ENCODE data around the gene SYNDIG1.

Gene SYNDIG1

DNA sequence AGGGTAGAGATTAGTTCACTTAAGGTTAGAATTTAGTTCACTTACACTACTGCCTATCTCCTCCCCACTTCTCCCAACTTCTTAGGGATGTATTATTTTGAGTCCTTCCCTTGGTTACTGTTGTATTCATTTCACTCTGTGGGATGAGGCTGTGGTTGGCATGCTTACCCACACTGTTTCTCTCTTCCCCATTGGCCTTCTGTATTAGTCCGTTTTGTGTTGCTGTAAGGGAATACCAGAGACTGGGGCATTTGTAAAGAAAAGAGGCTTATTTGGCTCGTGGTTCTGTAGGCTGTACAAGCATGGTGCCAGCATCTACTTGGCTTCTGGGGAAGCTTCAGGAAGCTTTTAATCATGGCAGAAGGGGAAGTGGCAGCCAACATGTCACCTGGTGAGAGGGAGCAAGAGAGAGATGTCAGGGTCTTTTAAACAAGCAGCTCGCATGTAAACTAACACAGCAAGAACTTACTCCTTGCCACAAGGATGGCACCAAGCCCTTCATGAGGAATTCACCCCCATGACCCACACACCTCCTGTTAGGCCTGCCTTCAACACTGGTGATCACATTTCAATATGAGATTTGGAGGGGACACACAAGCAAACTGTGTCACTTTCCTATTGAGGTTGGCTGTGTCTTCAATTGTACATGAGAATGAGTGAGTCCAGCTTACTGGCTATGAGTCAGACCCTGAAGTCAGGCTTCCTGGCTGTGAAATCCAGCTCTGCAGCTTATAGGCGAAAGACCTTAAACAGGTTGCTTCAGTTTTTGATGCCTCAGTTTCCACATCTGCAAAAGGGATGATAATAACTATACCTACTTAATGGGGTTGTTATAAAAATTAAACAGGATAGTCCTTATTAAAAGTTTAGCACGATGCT is 53.3 kb downstream of the SYNDIG1 start:
- no peak for DNase-seq (ENCODE audit: low read depth in 2 of 2)

DNA sequence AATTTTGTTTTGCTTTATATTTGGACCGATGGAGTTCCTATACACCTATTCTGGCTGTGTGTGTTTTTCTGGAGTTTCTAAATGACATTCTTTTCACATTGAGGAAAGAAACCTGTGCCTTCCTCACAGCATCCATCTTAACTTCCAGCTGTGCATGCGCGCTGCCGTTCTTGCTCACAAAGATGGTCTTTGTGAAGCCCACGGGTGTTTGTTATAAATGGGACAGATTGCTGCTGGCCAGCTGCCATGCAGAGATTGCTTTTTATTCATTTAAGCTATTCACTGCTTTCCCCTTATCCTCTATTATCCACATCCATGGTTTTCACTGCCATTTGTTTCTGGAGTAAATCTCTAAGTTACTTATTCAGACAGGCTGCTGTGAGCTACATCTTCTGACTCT is 54.2 kb downstream of the SYNDIG1 start:
- no peak for DNase-seq (ENCODE audit: low read depth in 2 of 2)

DNA sequence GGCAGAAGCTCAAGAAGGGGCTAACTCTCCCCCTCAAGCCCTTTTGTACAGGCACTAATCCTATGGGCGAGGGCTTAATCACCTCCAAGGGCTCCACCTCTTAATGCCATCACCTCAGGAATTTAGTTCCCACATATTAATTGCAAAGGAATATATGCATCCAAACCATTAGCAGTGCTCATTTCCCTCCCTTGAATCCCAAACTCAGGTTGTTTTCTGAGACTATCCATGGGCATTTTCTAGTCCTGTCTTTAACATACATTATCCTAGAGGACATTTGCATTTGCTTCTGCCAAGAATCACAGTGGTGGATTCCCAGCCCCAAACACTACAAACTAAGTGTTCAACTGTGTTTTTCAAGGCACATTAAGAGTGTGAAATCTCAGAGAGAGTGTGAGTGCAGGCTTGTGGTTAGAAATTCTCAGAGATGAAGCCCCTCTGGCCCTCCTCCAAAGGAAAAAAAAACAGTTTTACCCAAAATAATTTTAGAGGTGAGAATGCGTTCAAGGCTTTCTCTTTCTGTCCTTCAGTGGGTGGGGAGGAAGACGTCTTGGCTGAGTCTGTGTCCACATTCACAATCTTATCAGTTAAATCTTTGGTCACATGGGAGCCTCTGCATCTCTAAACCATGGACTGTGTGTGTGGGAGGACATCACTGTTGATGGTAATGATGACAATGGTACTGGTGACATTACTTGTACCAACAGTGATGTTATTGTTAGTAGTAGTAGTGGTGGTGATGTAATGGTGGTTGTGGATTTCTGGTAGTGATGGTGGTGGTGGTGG is 59.3 kb downstream of the SYNDIG1 start:
- DNase-seq (ENCODE audit: low read depth in 2 of 2), result no peak

DNA sequence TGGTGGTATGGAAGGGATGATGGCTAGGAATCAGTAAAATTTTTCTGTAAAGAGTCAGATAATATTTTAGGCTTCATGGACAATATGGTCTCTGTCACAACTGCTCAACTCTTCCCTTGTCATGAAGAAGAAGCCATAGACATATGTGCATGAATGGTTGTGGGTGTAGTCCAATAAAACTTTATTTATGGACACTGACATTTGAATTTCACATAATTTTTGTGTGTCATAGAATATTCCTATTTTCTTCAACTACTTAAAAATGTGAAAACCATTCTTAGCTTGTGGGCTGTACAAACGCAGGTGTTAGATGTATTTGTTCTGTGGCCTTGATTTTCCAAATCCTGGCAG is 59.9 kb downstream of the SYNDIG1 start:
- DNase-seq (ENCODE audit: low read depth in 2 of 2), result no peak

DNA sequence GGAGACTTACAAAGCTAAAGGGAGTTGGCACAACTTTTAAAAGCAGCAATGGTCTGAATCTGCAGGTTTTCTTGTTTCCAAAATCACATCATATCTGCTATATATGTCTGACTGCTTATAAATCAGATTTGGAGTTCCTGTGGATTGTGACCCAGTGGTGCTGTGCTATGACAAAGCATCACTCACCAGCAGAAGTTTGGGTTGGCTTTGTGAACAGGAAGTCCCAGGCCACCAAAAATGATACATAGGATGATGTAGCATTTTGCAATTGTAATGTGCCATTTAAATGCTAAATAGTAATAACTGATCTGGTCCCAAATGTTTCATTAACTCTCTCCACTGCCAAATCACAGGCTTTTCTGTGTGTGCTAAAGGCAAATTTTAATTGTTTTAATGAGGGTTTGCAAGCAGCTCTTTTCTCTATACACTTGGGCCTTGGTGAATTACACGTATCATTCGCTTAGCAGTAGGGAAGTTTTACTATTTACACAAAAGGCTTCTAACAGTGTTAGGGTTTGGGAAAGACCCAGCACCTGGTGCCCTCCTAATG is 60.8 kb downstream of the SYNDIG1 start:
- no peak for DNase-seq (ENCODE audit: low read depth in 2 of 2)

DNA sequence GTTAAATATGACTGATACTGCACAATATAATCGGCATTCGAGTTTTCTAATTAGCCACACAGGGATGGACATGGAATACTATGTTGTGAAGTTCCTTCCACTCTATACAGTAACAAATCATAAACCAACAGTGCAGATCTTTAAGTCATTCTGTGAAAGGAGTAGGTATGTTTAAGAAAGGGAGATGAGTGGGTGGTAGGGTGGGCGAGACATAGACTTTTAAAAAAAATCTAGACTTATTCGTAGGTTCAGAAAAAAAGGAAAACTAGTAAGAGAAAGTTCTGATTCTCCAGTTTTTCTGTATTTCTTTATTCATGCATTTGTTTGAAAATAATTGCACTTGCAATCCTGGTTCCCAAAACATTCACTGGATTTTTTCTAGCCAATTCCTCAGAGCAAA is 61.8 kb downstream of the SYNDIG1 start:
- no peak for DNase-seq (ENCODE audit: low read depth in 2 of 2)

DNA sequence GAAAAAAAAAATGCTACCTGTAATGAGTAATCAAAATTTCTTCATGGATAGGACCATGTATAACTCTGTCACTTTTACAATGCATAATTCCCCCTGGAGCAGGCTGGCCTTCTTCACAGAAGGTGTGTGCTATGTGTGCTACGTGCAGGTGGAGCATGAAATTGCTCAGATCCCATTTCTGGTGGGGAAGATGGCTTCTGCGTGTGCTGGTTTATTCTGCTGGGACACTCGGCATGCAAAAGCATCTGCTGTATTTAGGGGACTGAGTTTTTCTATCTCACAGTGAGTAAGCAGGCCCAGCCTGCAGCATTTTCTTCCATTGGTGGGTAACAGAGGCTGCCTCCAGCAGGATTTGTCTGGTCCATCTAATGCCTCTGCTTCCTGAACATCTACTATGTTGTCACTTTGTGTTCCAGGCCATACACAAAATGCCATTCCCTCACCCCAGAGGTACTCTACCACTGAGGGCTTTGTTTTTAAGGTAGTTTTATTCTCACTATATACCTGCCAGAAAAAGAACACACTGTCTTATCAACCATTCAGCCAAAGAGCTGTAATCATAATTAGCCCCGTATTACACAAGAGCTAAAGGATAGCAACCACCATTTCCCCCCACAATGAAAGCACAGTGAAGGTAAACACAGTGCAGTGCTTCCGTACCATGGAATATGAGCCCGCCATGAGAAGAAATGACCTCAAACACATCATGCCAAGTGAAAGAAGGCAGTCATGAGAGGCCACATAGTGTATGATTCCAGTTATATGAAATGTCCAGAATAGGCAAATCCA is 62.4 kb downstream of the SYNDIG1 start:
- DNase-seq (ENCODE audit: low read depth in 2 of 2), result no peak

DNA sequence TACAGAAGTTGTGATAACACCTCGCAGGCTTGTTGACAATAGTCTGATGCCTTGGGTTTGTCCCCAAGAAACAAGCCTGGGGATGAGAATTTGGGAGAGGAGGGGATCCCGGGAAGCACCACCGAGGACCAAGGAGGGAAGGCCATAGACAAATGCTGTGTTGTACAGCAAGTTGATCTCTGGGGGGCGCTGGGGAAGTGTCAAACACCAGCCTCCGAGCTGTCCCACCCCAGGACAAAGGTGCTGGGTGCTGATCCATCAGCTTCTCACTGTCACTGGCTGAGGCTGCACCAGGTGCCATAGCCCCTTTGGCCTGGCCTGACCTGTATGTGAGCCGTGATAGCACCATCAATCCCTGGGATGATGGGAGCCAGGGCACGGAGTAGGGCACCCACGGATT is 64.0 kb downstream of the SYNDIG1 start:
- DNase-seq (ENCODE audit: low read depth in 2 of 2), result no peak

DNA sequence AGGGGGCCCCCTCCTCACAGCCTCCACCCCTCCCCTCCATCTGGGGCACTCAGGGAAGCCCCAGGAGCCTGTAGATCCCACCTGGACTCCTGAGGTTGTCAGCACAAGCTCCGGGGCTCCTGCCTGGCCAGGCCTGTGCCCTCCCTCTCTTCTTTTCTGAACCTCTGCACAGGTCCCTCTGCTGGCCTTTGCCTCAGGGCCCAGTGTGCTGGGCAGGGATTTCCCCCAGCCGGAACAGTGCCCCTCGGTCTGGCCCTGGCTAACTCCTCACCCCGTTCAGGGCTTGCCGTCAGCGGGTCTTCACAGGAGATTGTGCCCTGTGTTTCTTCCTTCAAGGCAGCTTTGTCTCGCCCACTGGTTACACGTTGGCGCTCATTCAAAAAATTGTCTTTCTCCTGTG is 64.9 kb downstream of the SYNDIG1 start:
- no peak for DNase-seq (ENCODE audit: low read depth in 2 of 2)

DNA sequence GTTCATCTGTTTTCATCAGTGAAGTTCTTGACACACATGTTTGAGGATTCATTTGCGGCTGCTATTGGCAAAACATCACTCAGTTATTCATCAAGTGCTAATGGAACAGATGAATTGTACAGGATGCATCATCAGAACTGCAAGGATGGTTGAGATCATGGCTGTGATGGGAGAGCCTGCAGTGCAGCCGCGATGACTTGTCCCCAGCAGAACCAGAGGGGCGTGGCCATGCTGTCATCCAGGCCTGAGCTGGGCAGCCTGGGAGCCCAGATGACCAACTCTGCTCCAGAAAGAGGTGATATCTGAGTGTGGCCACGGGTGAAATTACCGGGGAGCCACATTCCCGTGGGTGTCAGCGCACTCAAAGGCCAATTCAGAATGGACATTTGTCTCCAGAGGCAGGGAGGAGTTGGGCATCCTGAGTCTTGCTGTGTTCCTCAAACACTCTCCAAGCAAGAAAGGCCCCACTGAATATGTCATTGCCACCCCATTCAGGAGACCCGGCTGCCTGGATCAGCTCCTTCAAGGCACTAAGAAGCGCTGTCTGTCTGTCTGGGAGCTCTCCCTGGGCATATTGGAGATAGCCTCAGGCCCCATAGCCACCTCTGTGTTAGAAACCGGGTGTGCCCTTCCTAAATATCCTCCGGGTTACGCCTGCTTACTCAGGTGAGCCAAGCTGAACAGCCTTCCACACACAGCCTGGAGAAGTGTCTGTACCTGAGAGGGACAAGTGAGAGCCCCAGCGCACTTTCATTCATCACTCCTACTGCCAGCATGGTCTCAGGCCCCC is 66.7 kb downstream of the SYNDIG1 start:
- no peak for DNase-seq (ENCODE audit: low read depth in 2 of 2)

DNA sequence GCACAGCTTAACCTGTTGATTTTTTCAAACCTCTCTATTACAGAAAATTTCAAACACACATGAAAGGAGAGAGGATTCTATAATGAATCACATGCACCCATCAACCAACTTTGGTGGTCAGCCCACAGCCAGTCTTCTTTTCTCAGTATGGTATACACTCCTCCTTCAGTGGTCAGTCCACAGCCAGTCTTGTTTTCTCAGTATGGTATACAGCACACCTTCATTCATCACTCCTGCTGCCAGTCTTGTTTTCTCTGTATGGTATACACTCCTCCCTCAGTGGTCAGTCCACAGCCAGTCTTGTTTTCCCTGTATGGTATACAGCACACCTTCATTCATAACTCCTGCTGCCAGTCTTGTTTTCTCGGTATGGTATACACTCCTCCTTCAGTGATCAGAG is 67.8 kb downstream of the SYNDIG1 start:
- DNase-seq (ENCODE audit: low read depth in 2 of 2), result no peak

DNA sequence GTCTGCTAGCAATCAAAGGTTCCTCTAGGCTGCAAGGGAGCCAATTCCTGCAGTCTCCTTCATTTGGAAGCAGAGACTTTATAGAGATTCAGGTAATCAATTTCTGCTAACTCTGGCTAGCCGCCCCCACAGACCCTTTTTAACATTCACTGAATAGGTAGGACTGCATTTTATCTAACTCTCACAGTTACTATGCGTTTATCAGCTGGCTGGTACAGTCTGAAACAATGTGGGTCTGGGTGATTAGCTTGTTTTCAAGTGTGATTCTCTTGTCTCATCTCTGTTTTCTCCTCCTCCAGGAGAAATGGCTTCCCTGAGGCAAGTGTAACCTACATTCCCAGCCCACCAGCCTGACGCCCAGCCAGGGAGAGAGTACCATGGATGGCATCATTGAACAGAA is 73.3 kb downstream of the SYNDIG1 start:
- no peak for DNase-seq (ENCODE audit: low read depth in 2 of 2)

DNA sequence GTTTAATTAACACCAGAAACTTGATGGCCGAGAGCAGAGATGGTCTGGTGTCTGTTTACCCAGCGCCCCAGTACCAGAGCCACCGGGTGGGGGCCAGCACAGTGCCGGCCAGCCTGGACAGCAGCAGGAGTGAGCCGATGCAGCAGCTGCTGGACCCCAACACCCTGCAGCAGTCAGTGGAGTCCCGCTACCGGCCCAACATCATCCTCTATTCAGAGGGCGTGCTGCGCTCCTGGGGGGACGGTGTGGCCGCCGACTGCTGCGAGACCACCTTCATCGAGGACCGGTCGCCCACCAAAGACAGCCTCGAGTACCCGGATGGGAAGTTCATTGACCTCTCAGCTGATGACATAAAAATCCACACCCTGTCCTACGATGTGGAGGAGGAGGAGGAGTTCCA is 73.7 kb downstream of the SYNDIG1 start:
- no peak for DNase-seq (ENCODE audit: low read depth in 2 of 2)

DNA sequence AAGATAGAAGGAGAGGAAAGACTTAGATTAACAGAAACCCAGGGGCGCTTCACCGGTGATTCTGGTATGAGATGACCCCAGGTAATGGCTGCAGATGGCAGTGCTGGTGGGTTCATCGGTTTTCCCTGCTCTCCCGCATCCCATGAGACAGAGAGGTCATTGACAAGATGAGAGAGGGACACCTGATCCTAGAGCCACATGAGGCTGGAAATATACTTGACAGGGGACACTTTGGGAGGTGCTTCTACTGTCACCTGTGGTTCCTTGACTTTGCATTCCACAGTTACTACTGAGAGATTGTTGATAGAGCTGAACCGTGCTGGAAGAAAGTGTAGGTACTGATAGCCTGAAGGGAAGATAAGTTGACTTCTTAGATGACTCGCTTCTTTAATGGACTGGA is 74.3 kb downstream of the SYNDIG1 start:
- no peak for DNase-seq (ENCODE audit: low read depth in 2 of 2)

DNA sequence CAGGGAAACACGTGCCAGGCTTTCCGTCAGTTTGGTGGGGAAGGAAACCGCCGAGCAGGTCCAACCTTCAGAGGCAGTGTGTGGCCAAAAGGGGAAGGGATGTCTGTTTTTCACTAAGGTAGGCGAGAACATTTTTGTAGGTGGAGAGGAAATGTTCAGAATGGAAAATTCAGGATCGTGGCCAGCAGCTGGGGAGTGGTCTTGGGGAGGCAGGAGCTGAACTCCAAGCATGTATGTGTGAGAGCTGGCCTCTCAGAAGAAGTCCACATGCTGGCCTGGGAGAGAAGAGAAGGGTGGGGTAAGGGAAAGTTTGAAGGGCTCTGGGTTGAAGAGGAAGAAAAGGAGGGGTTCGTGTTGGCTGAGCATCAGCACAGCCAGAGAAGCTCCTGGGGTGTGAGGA is 74.9 kb downstream of the SYNDIG1 start:
- DNase-seq (ENCODE audit: low read depth in 2 of 2), result no peak

DNA sequence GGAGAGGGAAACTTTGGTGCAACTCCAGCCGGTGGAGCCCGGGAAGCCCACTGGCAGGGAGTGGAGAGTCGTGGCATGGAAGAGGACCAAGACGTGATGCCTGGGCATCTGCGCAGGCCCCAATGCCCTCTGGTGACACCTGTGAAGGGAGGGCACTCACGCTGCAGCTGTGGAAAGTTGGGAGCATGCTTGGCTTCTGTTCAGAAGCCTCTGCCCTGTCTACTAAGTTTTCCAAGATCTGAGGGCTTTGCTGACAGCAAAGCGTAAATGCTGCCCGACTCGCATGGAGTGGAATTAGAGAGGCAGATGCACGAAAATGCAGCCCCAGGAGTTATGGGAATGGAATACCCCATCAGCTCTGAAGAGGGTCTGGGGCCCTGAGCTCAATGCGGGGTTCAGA is 75.7 kb downstream of the SYNDIG1 start:
- no peak for DNase-seq (ENCODE audit: low read depth in 2 of 2)

DNA sequence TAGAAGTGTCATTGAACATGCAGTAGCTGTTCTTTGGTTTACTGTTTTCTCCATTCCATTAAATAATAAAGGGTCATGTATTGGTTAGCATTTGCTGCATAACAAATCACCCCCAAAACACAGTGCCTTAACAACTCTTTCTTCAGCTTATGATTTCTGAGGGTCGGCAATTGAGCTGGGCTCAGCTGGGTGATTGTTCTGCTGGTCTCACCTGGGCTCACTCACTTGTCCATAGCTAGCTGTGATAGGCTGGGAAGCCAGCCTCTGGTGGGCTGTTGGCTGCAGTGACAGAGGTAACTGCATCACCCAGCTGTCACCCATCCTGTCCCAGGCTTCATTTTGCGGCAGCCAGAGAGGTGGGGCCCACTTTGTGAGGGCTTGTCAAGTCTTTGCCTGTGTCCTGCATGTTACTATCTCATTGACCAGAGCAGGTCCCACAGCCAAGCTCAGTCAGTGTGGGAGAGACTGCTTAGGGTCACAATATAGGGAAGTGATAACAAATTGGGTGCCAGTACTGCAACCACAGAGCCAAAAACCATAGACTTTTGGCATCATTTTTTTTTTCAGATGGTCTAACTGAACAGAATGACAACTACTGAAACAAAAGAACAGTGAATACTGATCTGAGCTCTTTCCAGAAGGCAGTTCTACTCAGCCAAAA is 76.9 kb downstream of the SYNDIG1 start:
- no peak for DNase-seq (ENCODE audit: low read depth in 2 of 2)

DNA sequence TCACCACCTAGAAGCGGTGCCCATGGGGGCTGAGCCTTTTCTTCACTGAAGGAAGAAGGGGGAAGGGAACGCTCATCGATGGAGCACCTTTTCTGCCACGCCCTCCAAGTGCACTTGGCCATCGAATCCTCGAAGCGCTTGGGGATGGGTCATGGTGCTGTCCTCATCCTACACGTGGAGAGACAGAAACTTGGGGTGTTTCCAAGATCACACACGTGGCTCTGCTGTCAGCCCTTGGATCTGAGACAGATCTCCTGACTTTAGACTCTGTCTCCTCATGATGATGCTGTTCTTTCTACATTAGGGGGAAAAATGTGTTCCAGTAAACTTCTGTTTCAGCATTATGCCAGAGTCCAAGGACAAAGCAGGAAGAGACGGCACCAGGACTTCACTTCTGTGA is 78.5 kb downstream of the SYNDIG1 start:
- no peak for DNase-seq (ENCODE audit: low read depth in 2 of 2)

DNA sequence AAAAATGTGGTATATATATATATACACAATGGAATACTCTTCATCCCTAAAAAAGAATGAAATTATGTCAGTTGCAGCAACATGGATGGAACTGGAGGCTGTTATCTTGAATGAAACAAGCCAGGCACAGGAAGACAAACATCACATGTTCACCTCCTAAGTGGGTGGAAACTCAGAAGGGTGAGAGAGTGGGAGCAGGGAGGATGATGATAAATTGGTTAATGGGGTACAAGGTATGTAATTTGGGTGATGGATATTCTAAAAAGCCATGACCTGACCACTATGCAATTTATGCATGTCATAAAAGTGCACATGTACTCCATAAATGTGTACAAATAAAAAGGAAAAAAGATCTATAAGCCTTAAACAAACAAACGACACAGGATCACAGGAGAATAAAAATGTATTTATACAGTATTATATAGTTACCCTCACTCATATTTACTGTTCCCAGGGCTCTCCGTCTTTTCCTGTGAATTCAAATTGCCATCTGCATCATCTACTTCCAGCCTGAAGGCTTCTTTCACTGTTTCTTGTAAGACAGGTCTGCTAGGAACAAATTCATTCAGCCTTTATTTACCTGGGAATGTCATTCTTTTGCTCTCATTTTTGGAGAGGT is 89.8 kb downstream of the SYNDIG1 start:
- no peak for DNase-seq (ENCODE audit: low read depth in 2 of 2)
